Fibroblast of lung (primary cell): ENCODE data around the gene GNB3. TPM values are rescaled to one million over a fixed set of nuclear protein-coding genes. Genes with fewer than 3 reads are reported as not detected.

Experiments
- polyA plus RNA-seq, 2 donors: library from polyadenylated mRNA; depleted of rRNA in 1 of 2; stranded (reverse) in 1 of 2; unstranded in 1 of 2; fragments of >200 nt; gene quantifications; 2 replicates each; pipeline ENCODE4 v1.2.1, GENCODE V29; 2011 to 2012; ENCODE audit warnings: missing spikeins in 1 of 2
- total RNA-seq: library from RNA; depleted of rRNA; stranded (reverse); fragments of >200 nt; gene quantifications from 2 replicates; pipeline ENCODE4 v1.2.1, GENCODE V29; 2014

Gene GNB3
- total and polyA plus RNA-seq, 2 donors (not counting 1 experiment from before 2014, with no cell fraction given): 1.7 to 2.7 TPM

Other genes starting within 250 kb of the GNB3 start
- gene CHD4, start 233.5 kb upstream of the GNB3 start, total RNA-seq: 241 and 256 TPM in 2 replicates
- 76.1 and 96.0 TPM in 2 replicates for gene CHD4, start 233.5 kb upstream of the GNB3 start, polyA plus RNA-seq
- gene LPAR5, start 205.0 kb upstream of the GNB3 start, total RNA-seq: not detected in 2 replicates
- gene LPAR5, start 205.0 kb upstream of the GNB3 start, polyA plus RNA-seq: 0.02 and 0.07 TPM in 2 replicates
- under 0.01 and 0.33 TPM in 2 replicates for gene ACRBP, start 193.5 kb upstream of the GNB3 start, total RNA-seq
- gene ACRBP, start 193.5 kb upstream of the GNB3 start, polyA plus RNA-seq: 0.50 and 0.72 TPM in 2 replicates
- 30.3 and 36.0 TPM in 2 replicates for gene ING4, start 177.8 kb upstream of the GNB3 start, total RNA-seq
- 31.1 and 47.1 TPM in 2 replicates for gene ING4, start 177.8 kb upstream of the GNB3 start, polyA plus RNA-seq
- gene ZNF384, start 151.6 kb upstream of the GNB3 start, total RNA-seq: 9.8 and 12.2 TPM in 2 replicates
- 34.8 and 49.6 TPM in 2 replicates for gene ZNF384, start 151.6 kb upstream of the GNB3 start, polyA plus RNA-seq
- under 0.01 and 0.17 TPM in 2 replicates for gene PIANP, start 140.1 kb upstream of the GNB3 start, total RNA-seq
- 0.49 and 0.87 TPM in 2 replicates for gene PIANP, start 140.1 kb upstream of the GNB3 start, polyA plus RNA-seq
- gene COPS7A, start 116.9 kb upstream of the GNB3 start, total RNA-seq: 67.0 and 79.1 TPM in 2 replicates
- gene COPS7A, start 116.9 kb upstream of the GNB3 start, polyA plus RNA-seq: 114 and 138 TPM in 2 replicates
- 88.6 and 106 TPM in 2 replicates for gene MLF2, start 87.8 kb upstream of the GNB3 start, total RNA-seq
- 287 and 289 TPM in 2 replicates for gene MLF2, start 87.8 kb upstream of the GNB3 start, polyA plus RNA-seq
- 29.5 and 63.6 TPM in 2 replicates for gene PTMS, start 74.6 kb upstream of the GNB3 start, total RNA-seq
- gene PTMS, start 74.6 kb upstream of the GNB3 start, polyA plus RNA-seq: 269 and 312 TPM in 2 replicates
- 0.17 and 0.26 TPM in 2 replicates for gene LAG3, start 68.4 kb upstream of the GNB3 start, total RNA-seq
- 0.09 and 0.17 TPM in 2 replicates for gene LAG3, start 68.4 kb upstream of the GNB3 start, polyA plus RNA-seq
- 14.4 and 27.2 TPM in 2 replicates for gene CD4, start 51.4 kb upstream of the GNB3 start, total RNA-seq
- 50.8 and 152 TPM in 2 replicates for gene CD4, start 51.4 kb upstream of the GNB3 start, polyA plus RNA-seq
- 11.1 and 11.8 TPM in 2 replicates for gene GPR162, start 19.1 kb upstream of the GNB3 start, total RNA-seq
- 3.3 and 5.6 TPM in 2 replicates for gene GPR162, start 19.1 kb upstream of the GNB3 start, polyA plus RNA-seq
- gene P3H3, start 12.5 kb upstream of the GNB3 start, total RNA-seq: 72.4 and 96.3 TPM in 2 replicates
- gene P3H3, start 12.5 kb upstream of the GNB3 start, polyA plus RNA-seq: 39.8 and 44.0 TPM in 2 replicates
- 1.5 and 9.1 TPM in 2 replicates for gene CDCA3, start 10.4 kb downstream of the GNB3 start, total RNA-seq
- gene CDCA3, start 10.4 kb downstream of the GNB3 start, polyA plus RNA-seq: 9.4 and 56.9 TPM in 2 replicates
- gene USP5, start 11.2 kb downstream of the GNB3 start, total RNA-seq: 53.4 and 69.9 TPM in 2 replicates
- 42.2 and 66.3 TPM in 2 replicates for gene USP5, start 11.2 kb downstream of the GNB3 start, polyA plus RNA-seq
- 906 and 934 TPM in 2 replicates for gene TPI1, start 26.6 kb downstream of the GNB3 start, total RNA-seq
- 1,617 and 1,654 TPM in 2 replicates for gene TPI1, start 26.6 kb downstream of the GNB3 start, polyA plus RNA-seq
- gene SPSB2, start 32.4 kb downstream of the GNB3 start, total RNA-seq: 12.7 and 12.8 TPM in 2 replicates
- 1.8 and 2.5 TPM in 2 replicates for gene SPSB2, start 32.4 kb downstream of the GNB3 start, polyA plus RNA-seq
- 9.6 and 14.9 TPM in 2 replicates for gene LRRC23, start 63.9 kb downstream of the GNB3 start, total RNA-seq
- 5.6 and 6.4 TPM in 2 replicates for gene LRRC23, start 63.9 kb downstream of the GNB3 start, polyA plus RNA-seq
- gene ENO2, start 73.7 kb downstream of the GNB3 start, total RNA-seq: 20.3 TPM in 2 replicates
- 29.4 and 43.0 TPM in 2 replicates for gene ENO2, start 73.7 kb downstream of the GNB3 start, polyA plus RNA-seq
- gene ATN1, start 87.0 kb downstream of the GNB3 start, total RNA-seq: 8.2 and 21.5 TPM in 2 replicates
- 9.4 and 14.5 TPM in 2 replicates for gene ATN1, start 87.0 kb downstream of the GNB3 start, polyA plus RNA-seq
- not detected in 2 replicates for gene RNU7-1, start 102.9 kb downstream of the GNB3 start, total RNA-seq
- gene RNU7-1, start 102.9 kb downstream of the GNB3 start, polyA plus RNA-seq: not detected in 2 replicates
- gene C12orf57, start 103.1 kb downstream of the GNB3 start, total RNA-seq: 107 and 177 TPM in 2 replicates
- gene C12orf57, start 103.1 kb downstream of the GNB3 start, polyA plus RNA-seq: 172 and 220 TPM in 2 replicates
- 0.26 TPM in 1 of 2 replicates, not detected in the other for gene PTPN6, start 110.4 kb downstream of the GNB3 start, total RNA-seq
- 0.06 TPM in 1 of 2 replicates, not detected in the other for gene PTPN6, start 110.4 kb downstream of the GNB3 start, polyA plus RNA-seq
- gene PHB2, start 129.7 kb downstream of the GNB3 start, total RNA-seq: 112 and 169 TPM in 2 replicates
- 193 and 266 TPM in 2 replicates for gene PHB2, start 129.7 kb downstream of the GNB3 start, polyA plus RNA-seq
- gene EMG1, start 130.0 kb downstream of the GNB3 start, total RNA-seq: 27.4 and 31.6 TPM in 2 replicates
- gene EMG1, start 130.0 kb downstream of the GNB3 start, polyA plus RNA-seq: 33.4 and 46.4 TPM in 2 replicates
- 10.0 and 11.4 TPM in 2 replicates for gene LPCAT3, start 177.6 kb downstream of the GNB3 start, total RNA-seq
- gene LPCAT3, start 177.6 kb downstream of the GNB3 start, polyA plus RNA-seq: 48.5 and 54.0 TPM in 2 replicates
- 997 and 1,549 TPM in 2 replicates for gene C1S, start 219.8 kb downstream of the GNB3 start, total RNA-seq
- 265 and 507 TPM in 2 replicates for gene C1S, start 219.8 kb downstream of the GNB3 start, polyA plus RNA-seq